ENCODE data around the gene ATP10A. TPM values are rescaled to one million over a fixed set of nuclear protein-coding genes. Genes with fewer than 3 reads are reported as not detected.

Gene ATP10A
- total RNA-seq, 1 donor from 2014 or later, result 16.5 TPM

DNA sequence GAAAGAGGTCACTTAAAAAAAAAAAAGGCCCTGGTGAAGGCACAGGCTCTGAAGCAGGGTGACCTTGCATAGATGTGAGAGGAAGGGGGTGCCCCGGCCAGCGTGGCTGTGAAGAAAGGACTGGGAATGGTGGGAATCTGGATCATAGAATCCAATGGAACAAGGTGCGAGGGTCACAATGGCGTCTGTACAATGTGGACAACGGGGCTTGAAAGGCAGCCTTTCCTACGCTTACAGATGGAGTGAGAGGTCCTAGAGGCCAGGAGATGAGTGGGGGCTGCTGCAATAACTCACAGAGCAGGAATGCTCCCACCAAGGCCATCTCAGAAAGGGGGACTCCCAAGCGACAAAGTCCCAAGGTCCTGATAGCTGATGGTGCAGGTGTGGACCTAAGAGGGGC lies 162.2 kb downstream of the ATP10A start:
- DNase-seq (ENCODE audit: low read depth), result no peak

DNA sequence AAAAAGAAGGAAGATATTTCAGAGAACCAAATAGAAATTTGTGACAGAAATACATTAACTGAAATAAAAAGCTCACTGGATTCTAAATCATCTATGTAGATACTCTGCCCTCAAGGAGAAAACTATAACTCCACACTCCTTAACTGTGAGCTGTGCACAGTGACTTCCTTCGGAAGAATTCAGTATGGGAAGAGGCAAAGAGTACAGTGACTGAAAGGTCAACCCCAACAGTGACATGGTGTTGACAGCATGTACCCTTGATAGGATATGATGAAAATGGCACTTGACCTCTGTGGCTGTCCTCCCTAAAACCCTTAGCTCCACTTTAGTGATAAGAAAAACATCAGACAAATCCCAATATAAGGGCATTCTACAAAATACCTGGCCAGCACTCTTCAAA lies 165.5 kb downstream of the ATP10A start:
- DNase-seq (ENCODE audit: low read depth), result no peak

DNA sequence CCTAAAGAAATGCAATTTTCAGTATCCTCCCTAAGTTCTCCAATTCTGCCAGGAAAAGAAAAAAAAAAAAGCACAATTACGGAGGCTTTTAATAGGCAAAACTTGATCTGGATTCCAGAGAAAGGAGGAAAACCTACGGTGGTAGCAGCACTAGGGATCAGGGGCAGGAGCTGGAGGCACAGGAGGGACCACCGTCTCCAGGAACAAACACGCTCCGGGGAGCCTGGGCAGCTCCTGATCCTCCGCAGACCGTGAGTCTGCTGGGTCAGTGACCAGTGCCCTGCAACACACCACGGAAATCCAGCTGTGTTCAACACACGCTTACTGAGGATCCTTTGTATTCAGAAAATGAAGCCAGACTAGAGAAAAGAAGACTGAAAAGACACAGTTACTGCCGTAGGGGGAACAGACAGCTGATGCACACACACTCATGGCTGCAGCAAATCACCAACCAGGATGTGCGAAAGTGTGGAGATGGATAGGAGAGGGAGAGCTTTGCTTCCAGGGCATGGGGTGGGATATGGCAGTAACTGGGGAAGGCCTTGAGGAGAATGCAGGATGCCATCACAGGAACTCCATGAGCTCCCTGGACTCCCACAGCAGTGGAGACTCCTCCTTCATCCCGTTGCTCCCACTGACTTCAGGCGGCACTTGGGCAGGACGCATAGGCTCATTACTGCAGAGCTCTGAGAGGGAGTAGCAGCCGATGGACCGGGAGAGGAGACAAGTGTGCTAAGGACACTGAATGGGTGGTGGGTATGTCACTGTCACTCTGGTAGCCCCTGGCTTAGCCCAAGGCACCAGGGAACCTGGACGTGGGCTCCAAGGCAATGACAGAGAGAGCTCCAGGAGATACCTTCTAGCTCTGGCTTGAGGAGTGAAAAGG lies 167.0 kb downstream of the ATP10A start:
- no peak for DNase-seq (ENCODE audit: low read depth)

DNA sequence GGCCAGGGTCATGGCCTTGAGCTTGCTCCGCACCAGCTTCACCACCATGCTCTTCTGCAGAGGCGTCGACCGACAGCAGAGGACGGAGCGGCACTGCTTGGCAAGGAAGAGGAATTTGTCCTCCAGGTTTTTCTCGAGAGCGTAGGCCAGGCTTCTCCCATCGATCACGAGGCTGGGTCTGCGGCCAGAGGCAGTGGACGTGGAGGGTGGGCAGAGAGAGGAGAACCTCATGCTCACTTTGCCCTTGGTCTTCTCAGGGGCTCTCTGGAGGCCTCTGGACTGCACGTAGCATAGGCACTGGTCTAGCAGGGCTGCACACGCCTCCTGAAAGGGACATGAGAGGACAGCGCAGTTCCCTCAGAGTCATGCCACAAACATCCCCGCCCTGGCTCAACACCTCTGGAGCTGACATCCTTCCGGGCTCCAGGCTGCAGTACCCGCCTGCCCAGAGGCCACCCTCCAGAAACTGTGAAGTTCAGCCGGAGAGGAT lies 168.3 kb downstream of the ATP10A start:
- DNase-seq (ENCODE audit: low read depth), result no peak

DNA sequence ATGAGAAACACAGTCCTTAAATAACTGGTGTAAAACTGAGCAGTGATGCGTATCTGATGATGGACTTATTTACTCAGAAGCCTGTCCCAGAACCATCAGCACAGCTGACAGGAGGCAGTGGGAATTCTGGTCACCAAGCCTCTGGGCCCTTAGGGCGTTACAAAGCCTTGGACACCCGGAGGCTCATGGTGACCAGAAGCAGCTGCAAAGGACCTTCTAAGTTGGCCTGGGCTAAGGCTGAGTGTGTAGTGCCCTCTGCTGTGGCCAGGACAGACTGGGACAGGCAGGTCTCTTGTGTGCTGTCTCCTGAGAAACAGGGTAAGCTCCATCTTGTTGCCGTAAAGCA lies 168.9 kb downstream of the ATP10A start:
- peak; percentile 42 for DNase-seq (ENCODE audit: low read depth)

DNA sequence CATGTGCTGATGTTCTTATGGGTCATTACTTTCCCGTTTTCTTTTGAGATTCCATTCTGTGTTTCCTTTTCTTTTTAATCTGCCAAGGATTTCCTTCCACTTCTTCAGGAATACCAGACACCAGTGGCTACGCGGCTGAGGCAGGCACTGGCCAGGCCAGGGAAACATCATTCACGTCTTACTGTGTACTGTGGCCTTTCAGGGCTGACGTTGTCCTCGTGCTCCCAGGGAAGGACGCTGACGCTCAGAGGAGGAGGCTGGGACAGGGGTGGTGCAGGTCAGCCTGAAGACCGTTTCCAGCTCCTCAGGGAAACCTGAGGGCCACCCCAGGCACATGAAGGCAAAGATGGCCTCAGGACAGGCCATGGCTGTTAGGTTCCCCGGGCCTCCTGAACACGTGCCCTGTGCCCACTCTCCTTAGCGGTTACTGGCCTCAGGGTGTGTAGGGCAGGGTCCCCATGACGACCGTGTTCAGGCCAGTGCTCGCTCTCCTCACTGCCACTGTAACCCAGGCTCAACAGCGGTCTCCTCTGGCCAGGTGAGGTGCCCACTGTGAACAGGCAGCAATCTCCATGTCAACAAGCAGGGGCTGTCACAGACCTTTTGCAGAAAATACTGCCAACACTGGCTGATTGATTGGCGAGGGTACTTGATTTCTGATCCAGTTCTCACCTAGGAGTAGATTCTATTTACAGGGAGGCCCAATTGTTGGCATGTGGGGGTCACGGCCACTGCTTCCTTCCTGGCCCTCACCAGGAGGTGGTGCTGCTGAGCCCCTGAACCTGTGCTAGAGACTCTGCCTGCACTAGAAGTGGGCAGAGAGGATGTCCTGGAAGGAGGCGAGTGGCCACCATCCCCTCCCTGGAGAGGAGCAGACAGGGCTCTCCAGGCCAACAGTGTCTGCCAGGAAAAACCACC lies 169.5 kb downstream of the ATP10A start:
- DNase-seq (ENCODE audit: low read depth), result no peak

DNA sequence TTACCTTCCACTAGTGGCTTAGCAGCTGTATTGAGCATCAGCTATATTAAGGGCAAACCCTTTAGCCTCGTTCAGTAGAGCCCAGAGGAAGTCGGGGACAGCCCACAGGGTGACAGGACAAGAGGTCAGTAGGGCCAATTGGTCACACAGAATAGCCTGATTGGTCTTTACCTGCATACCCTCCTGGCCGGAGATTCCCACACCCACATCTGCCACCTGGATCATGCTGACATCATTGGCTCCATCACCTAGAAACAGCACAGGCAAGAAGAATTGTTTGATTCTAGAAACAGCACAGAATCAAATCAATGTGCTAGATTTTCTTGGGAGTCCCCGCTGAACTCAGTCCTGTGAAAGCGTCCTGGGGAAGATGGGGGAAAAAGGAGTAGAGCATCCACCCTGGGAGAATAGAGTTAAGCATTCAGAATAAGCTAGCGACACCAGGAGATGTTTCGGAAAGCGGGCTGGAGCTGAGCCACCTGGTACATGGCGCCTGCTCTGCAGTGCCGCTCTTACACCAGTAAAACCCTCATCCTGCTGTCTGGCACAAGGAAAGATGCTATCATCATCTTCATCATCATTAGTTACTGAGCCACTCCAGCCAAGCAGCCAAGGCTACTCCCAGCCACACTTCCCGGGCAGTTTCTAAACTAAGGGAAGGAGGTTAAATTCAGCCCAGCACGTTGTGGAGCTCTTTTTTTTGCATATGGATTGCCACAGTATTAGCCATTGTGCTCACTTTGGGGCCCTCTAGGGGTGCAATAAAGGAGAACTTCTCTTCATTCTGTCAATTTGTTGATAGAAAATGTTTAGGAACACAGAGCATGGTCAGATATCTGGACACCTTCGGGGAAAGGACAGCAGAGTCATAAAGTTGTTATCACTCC lies 171.3 kb downstream of the ATP10A start:
- DNase-seq (ENCODE audit: low read depth), result no peak

DNA sequence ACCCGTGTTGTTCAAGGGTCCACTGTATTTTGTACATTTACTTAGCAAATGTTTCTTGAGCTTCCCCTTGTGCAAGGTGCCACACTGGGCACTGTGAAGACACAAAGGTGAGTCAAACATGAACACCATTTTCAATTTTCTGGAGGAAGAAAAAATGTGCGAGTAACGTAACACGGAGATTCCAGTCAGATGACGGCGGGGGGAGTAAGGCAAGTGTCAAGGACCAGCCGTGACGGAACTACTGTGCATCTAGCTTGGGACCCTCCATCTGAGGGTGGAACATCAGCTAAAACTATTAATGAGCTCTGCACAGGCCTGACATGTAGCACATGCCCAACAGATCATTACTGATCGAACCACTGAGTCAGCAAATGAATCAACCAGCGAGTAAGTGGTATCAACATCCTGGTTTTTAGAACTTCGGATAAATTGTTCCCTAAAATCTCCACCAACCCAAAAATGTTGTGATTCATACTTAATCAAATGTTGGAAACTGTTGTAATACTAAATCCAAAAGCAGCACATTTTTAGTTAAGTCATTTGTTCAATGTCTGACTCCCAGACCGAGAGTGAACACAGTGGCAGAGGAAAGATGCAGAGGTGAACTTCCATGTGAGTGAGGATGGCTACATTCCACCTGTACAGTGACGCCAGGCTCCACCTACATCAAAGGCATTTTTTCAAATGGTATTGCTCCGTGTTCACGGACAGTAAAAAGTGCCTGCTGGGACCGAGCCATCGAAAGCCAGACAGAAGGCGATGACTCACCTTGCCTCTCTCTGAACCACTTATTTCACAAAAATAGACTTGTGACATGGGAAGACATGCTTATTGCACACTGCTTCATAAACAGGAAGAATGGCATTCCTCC lies 172.2 kb downstream of the ATP10A start:
- peak; percentile 71 for DNase-seq (ENCODE audit: low read depth)

DNA sequence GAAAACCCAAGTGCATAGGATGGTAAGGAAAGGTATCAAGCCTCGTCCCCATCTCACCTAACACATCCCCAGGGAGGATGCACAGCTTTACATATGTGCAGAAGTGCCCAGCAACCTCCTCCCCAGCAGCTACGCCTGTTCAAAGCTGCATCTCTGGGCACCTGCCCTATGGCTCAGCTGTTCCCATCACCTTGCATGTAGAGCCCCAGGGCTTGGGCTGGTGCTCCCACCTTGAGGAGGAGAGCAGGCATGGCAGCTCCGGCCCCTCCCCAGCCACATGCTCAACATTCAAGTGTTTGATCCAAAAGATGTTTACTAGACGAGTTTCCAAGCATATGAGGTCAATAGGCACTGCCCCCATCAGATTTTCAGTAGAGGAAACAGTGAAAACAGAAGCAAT lies 173.5 kb downstream of the ATP10A start:
- no peak for DNase-seq (ENCODE audit: low read depth)

DNA sequence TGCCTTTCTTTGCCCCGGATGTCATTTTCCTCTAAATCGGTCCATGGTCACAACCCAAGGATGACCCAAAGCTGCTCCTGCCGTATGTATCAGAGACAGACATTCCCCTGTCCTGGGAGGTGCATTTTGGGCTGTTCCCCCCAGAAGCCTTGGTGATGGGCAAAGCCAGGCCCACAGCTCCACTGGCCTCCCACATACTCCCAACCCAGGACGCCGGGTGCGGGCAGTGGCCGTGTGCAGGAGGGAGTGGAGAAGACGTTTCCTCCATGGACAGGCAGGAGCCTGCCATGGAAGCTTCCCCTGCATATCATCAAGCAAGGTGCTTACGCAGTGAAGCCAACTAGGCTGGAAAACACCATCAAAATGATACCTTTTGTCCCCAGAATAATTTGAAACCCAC lies 175.0 kb downstream of the ATP10A start:
- DNase-seq (ENCODE audit: low read depth), result no peak

DNA sequence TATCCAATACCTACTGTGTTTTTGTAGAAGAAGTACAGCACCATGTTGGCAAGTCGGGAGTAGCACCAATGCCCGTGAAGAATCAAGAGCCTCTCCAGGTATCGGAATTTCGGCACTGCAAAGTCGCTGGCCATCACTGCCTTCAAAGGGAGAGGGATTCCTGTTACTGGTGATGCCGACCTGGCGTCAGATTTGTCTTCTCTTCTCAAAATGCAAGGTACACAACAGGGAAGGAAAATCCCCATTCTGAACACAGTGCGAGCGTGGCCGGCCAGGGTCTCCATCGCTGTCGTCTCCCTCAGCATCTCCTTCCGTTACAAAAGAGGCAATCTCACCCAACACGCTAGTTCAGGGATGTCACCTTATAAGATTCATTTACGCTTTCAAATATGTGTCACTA lies 175.4 kb downstream of the ATP10A start:
- DNase-seq (ENCODE audit: low read depth), result no peak

DNA sequence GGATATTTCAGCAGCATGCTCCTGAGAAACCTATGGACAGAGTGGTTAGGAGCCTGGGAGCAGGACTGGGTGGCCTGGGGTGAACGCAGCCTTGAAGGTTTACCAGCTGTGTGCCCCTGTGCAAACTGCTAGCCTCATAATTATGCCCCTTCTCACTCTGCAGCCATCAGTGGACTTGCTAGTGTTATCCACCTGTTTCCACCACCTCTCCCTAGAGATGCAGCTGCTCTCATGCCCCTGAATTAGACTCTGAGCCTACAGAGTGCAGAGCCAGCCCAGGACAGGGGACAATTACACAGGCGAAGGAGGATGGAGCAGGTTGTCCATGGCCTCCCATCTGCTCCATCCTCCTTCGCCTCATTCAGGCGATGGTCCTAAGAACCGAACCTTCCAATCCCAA lies 175.9 kb downstream of the ATP10A start:
- DNase-seq (ENCODE audit: low read depth), result no peak

DNA sequence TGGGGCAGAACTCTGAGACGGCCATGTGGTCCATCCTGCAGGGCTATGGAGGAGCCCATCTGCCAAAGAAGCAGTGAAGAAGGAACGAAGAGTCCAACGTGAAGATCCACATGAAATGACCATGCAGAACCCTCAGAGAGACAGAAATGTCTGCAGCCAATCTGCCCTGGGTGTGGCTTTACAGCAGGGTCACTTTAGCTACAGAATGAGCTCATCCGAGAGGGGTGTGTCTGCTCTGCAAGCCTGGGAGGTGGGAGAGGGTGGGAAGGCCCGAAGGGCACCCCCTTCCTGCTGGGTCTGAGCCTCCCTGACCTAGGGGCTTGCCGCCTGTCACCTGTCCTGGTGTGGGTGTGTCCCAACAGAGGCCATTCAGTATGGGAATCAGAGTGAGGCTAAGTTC lies 176.3 kb downstream of the ATP10A start:
- DNase-seq (ENCODE audit: low read depth), result no peak

DNA sequence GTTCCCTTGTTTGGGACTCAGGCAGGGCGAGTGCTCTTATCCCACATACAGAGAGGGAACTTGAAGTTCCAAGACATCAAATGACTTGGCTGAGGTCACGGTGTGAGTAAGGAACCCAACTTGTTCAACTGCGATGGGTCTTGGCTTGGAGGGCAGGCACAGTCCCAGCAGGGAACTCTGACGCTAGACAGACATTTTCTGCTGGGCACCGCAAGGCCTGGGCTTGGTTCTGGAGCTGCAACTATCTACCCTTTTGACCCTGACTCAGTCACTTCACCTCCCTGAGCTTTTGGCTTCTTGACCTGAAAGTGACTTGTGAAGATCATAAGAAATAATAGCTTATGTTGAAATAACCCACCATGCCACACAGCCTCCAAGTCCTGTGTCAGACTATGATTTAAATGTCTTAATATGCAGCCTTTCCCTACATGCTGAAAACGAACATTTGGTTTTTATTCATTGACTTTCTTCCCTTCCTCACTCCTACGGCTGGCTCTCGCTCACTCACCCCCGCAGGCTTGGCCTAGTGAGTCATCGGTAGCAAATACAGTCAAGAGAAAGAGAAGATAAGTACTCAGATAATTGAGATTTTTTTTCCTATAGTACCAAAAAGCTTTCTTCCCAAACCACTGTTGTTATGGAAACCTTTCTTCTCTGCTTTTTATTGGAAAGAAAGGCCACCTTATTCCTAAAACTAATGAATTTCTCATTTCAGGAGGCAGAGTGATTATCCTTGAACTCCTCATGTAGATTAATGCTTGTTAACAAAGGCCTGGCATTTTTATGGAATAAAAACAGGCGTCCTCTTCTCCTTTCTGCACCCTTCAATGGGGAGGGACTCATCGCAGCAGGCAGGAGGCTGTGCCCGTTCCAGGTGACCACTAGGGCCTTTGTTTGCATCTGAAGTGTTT lies 178.4 kb downstream of the ATP10A start:
- peak; percentile 48 for DNase-seq (ENCODE audit: low read depth)

DNA sequence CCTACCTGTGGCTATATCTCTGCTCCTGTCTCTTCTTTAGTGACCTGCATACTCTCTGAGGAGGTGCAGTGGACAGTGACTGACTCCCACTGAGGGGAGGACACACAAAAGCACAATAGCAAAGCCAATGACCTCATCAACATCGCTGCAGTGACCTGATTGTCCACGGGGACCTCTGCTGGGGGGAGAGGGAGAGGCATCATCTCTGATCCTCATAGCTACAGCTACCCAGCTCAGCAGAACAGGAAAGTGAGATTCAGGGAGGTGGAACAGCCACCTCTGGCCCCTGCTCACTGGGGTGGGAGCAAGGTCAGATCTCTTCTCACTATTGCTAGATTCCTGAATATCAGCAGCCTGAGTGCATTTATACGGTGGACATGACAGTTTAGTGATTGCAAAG lies 179.2 kb downstream of the ATP10A start:
- DNase-seq (ENCODE audit: low read depth), result no peak

DNA sequence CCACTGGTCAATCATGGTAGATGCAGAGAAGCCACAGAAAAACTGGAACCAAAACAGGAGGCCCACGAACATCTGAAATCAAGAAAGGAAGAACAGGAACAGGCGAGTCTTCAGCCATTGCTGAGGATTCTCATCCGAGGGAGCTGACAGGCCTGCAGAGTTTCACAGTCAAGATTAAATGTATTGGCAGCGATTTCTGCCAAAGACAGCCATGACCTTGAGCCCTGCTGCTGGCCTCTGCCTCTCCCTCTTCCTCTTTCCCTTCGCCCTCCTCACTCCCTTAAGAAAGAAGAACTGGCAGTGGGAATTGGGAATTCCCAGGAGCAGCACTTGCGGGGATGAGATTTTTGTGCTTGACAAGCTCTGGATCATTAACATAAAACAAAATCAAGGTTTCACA lies 179.7 kb downstream of the ATP10A start:
- DNase-seq (ENCODE audit: low read depth), result no peak

DNA sequence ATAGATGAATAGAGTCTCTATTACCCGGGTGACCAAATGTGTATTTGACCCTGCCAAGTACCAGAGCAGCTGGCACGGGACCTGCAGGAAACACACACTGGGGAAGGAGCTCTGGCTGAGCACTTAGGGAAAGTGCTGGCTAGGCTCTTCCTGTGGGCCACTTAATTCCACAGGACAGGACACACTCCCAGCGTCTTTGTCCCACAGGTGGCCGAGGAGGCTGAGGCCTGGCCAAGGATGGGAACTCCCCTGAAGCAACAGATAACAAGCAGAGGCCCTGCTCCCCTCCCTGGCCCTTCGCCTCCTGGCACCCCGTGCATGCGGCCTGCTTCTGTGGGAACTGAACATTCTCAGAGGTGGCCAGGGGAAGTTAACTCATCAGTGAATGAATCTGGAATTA lies 180.8 kb downstream of the ATP10A start:
- no peak for DNase-seq (ENCODE audit: low read depth)

DNA sequence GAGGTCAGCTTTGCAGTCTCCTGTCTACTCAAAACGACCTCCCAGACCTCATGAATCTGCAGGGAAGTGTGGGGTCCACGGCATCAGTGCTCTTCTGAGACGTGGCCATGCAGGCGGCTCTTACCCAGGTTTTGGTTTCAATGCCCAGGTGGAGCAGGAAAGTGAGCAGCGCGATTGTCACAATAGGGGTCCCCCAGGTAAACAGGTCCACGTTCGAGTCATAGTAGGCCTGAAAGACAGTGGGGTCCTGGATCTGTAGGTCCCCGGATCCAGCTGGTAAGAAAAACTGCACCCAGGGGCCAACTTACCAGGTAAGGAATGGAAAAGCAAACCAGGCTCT lies 182.5 kb downstream of the ATP10A start:
- DNase-seq (ENCODE audit: low read depth), result no peak

DNA sequence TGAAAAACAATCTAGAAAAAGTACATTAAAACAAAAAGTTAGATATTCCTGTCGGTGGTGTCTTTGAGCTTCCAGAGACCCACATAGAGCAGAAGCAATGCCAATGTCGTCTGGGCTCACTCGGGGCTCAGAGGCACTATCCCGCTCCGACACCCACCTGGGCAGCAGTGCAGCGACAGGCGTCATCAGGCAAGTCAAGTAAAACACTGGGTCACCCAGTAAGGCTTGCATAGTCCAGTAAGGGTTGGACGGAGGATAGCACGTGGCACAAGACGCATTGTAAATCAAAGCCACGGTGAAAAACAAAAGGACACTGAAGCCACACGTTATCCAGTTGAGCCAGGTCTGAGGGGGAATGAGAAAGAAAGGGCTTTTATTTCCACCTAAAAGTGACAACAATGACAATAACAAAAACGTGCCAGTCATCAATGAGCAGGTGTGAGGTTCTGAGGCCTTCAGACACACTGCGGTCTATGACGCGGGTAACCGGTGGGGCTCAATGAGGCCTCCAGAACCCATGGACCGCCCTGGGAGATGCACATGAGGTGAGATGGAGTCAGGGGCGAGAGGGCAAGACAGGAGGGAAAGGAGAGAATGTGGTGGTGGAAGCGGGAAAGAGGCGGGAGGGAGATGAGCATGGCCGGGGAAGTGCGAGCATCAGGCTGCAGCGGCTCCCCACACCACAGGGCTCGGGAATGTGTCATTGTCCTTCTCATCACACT lies 183.0 kb downstream of the ATP10A start:
- DNase-seq (ENCODE audit: low read depth), result no peak

Measured in renal cortical epithelial cell (primary cell).